GM18951 (cell line): ENCODE data around the gene SLC35E3.

Experiments used
- POLR2A ChIP-seq: IDR thresholded peaks from 4 replicates; pipeline ENCODE4 v1.6.1; 2011; ENCODE audit warnings: mild to moderate bottlenecking; ENCODE audit not compliant: insufficient read length, insufficient read depth; ENCODE audit errors: extremely low read depth
- in situ Hi-C: fragments of 300-500 bp; cut with MboI; formaldehyde crosslinking; loops from one replicate; pipeline ENCODE4 v1.12.0; 2022; ENCODE audit warnings: low sequenced_read_pairs, mixed read lengths, inconsistent platforms; ENCODE audit not compliant: unreplicated experiment

SLC35E3 gene

GRCh38 chr12:68745904-68746571, at the start of gene SLC35E3:
Gene SLC35E3, plus strand, starts transcription at chr12:68746176. Its CDS starts 202 bp downstream, at chr12:68746378.
- TF ChIP-seq POLR2A = peak; percentile 84
- in situ Hi-C loops = no loop called here

- in situ Hi-C loops = no loop called here
- no peak for TF ChIP-seq POLR2A
Observed at GRCh38 chr12:68699486-68699885, 46.5 kb upstream of the SLC35E3 start.

- in situ Hi-C loops = no loop called here
- no peak for TF ChIP-seq POLR2A
Observed at GRCh38 chr12:68727776-68728175, 18.2 kb upstream of the SLC35E3 start.

GRCh38 chr12:68733661-68734071, 12.3 kb upstream of the SLC35E3 start:
- no peak for TF ChIP-seq POLR2A
- in situ Hi-C loops = no loop called here

- in situ Hi-C loops = loop anchor here (5.0 kb wide), 1 partner anchor 48 kb away; no protein-coding TSS in a partner anchor
Observed at GRCh38 chr12:68739891-68740290, 6.1 kb upstream of the SLC35E3 start.

GRCh38 chr12:68743356-68743755, 2.6 kb upstream of the SLC35E3 start:
- TF ChIP-seq POLR2A = no peak
- in situ Hi-C loops = loop anchor here (5.0 kb wide), 1 partner anchor 51 kb away; no protein-coding TSS in a partner anchor

More at GRCh38 chr12:68739891-68740290, 6.1 kb upstream of the SLC35E3 start:
- TF ChIP-seq POLR2A = no peak

GRCh38 chr12:68745376-68745903, 536 bp upstream of the SLC35E3 start:
- in situ Hi-C loops = no loop called here
- no peak for TF ChIP-seq POLR2A

- in situ Hi-C loops = no loop called here
- TF ChIP-seq POLR2A = no peak
Observed at GRCh38 chr12:68746572-68747180, 700 bp downstream of the SLC35E3 start.

GRCh38 chr12:68749443-68749842, 3.5 kb downstream of the SLC35E3 start:
- in situ Hi-C loops = no loop called here
- no peak for TF ChIP-seq POLR2A

GRCh38 chr12:68749861-68750260, 3.9 kb downstream of the SLC35E3 start:
- no peak for TF ChIP-seq POLR2A
- in situ Hi-C loops = no loop called here

- TF ChIP-seq POLR2A = no peak
- in situ Hi-C loops = no loop called here
Observed at GRCh38 chr12:68750506-68750905, 4.5 kb downstream of the SLC35E3 start.

- in situ Hi-C loops = no loop called here
- TF ChIP-seq POLR2A = no peak
Observed at GRCh38 chr12:68755536-68756243, 9.7 kb downstream of the SLC35E3 start.

GRCh38 chr12:68759852-68760251, 13.9 kb downstream of the SLC35E3 start:
- TF ChIP-seq POLR2A = no peak
- in situ Hi-C loops = no loop called here
